Inflammatory macrophage (primary cell): Measurements from ENCODE around the gene TBL1X.
A peak's percentile ranks its signal among the peaks of the same experiment; 100 is the strongest.

Experiments used
- DNase-seq, 2 donors: peaks; one replicate each; pipeline ENCODE4 v3.0.0-alpha.2; 2020 to 2022

The TBL1X gene

GRCh38 chrX:9537781-9538180 lies 72.9 kb downstream of the TBL1X start:
- no peak for DNase-seq

GRCh38 chrX:9538544-9539045 lies 73.7 kb downstream of the TBL1X start:
- DNase-seq, result no peak

GRCh38 chrX:9539605-9540387 lies 74.9 kb downstream of the TBL1X start:
- no peak for DNase-seq

DNA sequence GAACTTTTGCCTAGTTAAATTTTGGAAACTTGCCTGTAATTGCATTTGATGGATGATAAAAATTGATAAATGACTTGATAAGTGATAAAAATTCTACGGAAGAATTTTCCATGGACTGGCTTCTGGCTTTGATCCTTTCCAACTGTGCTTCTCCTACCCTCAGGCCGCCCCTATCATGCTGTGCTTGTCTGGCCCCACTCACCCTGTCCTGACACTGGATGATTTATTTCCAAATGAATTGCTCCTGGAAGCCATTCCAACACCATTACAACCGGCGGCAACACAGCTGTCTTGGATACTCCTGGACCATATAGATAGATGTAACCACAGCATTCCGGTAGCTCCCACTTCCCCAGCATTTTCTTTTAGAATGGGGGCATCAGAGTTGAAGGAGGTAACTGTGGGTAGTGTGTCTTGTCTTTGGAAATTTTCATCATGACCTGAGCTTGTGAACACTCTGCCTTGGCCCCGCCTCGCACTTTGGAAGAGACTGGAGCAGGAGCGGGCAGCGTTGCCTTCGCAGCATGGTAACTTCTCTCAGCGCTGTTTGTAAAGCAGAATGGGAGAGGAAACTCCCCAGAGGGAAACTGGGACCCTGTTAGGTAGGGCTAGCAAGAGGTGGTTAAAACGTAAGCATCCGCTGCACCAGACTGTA lies 77.4 kb downstream of the TBL1X start:
- DNase-seq, result no peak

GRCh38 chrX:9542761-9543111 lies 77.9 kb downstream of the TBL1X start:
- no peak for DNase-seq

DNA sequence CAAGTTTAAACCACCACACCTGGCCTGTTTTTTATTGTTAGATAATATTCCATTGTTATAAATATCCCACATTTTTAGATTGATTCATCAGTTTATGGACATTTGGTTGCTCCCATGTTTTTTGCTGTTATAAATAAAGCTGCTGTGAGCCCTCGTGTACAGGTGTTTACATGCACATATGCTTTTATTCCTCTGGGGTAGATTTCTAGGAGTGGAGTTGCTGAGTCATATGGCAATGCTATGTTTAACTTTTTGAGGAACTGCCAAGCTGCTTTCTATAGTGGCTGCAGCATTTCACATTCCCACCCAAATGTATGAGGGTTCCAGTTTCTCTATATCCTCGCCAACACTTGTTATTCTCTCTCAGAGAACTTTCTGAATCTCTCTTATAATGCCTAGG lies 90.5 kb downstream of the TBL1X start:
- DNase-seq, result peak; percentile 24 to 34

DNA sequence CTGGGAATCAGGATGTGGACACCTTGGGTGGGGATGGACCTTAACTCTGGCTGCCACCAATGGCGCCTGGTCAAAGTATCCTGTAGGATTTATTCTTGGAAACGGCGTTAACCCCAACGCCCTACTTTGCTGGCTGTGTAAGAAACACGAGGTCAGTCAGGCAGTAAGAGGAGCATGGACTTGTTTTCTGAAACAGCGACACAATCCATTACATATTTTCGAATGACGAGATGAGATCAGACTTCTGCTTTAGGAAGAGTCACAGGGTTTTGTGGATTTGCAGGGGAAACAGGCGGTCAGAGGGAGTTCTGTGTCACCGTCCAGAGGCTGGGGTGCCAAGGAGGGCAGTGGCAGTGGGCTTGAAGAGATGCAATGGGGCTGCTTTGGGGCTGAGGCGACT lies 92.2 kb downstream of the TBL1X start:
- DNase-seq, result peak in 1 of 2 donors; percentile 21

GRCh38 chrX:9557521-9557920 lies 92.7 kb downstream of the TBL1X start:
- DNase-seq, result no peak

GRCh38 chrX:9558615-9559014 lies 93.8 kb downstream of the TBL1X start:
- no peak for DNase-seq

DNA sequence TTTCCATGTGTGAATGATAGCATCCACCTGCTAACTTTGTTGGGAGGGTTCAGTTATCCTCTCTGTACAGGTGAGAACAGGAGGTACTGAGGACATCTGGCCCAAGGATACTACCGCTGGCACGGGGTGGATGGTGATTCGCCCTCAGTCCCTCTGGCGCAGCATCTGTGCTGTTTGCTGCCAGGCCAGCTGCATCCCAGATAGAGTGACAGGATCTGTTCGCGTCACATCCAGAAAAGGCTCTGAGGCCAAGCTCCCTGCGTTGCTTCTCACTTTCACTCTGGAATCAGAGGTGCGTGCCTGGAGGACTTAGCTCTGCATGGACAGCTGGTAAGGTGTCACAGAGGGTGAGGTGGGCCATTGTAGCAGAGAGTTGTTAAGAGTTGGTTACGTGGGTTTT lies 95.4 kb downstream of the TBL1X start:
- DNase-seq, result no peak

DNA sequence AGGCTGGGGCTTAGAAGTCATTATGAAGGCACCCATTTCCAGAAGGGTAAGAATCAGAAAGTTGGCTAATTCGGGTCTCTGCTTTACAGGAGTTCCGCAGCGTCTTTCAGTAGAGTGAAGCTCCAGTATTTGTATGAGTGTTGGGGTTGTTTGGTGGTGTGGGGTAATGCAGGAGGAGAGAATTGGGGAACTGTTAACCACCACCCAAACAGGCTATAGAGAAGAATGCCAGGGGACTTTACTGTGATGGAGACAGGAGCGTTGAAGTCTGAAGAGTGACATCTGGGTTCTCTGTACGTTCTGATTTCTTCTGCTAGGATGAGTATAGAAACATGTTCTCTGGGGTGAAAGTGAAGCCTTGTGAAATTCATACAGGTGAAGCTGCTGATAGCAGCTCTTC lies 96.3 kb downstream of the TBL1X start:
- no peak for DNase-seq

DNA sequence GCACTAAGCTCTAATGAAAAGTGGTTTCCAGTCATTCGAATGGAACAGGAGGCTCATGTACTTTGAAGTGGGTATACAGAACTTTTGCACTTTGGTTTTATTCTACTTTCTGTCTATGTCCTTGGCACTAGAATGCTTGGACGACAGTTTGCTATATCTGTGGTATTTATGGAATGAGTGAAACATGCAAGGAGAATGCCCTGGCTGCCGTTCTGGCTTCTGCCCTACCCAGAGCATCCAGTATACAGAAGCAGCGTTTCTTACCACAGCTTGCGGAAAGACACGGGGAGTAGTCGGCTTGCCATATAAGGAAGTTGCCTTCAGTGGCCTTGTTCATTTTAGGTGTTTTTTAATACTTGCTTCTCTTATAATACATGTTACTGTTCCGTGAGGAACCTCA lies 98.0 kb downstream of the TBL1X start:
- DNase-seq, result no peak

DNA sequence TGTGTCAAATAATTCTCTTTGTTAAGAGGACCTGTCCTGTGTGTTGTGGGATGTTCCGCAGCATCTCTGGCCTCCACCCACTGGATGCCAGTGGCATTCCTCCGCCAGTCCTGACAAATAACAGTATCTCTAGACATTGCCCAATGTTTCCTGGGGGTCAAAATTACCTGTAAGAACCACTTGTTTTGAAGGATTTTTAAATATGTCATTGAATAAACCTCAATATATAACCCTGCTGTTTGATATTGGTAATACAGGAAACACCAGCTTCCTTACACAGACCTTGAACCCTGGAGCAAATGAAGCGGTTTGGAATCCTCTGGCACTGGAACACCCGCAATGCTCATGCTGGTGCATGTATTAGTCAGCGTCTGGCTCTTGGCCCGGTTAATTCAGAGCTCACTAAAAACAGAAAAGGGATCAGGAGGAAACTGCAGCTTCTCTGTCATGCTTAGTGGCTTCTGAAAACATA lies 101.3 kb downstream of the TBL1X start:
- DNase-seq, result peak in 1 of 2 donors; percentile 5

- no peak for DNase-seq
These were observed 105.0 kb downstream of the TBL1X start for GRCh38 chrX:9569876-9570301.

- DNase-seq, result no peak
These were observed 108.6 kb downstream of the TBL1X start for GRCh38 chrX:9573282-9574106.

GRCh38 chrX:9576059-9576458 lies 111.2 kb downstream of the TBL1X start:
- no peak for DNase-seq

GRCh38 chrX:9577555-9577954 lies 112.7 kb downstream of the TBL1X start:
- no peak for DNase-seq

DNA sequence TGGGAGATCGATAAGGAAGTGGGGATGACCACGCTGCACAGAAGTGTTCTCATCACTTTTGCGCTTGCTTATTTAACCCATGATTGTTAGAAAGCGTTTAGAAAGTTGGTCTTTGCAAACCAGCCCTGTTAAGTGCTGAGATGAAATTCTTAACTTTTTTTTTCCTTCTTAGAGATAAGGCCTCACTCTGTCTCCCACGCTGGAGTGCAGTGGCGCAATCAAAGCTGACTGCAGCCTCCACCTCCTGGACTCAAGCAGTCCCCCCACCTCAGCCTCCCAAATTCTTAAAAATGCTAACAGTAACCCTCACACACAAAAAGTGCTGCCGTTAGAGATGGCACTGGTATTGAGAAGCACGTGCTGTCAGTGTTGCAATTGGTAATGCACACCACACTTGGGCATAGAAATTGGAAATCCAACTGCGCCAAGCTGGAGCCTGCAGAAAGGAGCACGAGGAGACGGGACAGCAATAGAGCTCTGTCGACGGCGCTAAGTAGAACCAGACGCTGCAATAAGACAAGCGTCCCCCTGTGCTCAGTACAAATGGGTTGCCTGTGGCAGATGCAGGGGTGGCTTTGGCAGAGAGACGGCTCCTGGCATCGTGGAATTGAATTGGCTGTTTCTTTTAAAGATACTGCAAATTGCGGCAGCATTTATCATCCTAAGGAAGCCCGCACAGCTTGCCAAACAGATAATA lies 113.4 kb downstream of the TBL1X start:
- DNase-seq, result no peak

- no peak for DNase-seq
These were observed 117.0 kb downstream of the TBL1X start for GRCh38 chrX:9581771-9582385.

DNA sequence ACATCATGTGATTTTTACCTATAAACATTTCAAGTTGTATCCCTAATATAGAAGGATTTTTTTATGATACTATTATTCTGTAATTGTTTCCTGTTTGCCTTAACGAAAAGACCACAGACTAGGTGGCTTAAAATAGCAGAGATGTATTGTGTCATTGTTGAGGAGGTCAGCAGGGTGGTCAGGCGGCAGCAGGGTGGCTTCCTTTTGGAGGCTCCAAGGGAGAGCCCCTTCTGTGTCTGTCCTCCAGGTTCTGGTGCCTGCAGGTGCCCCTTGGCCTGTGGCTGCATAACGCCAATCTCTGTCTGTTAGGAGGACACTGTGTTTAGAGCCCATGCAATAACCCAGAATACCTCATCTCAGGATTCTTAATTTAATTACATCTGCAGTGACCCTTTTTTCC lies 118.1 kb downstream of the TBL1X start:
- no peak for DNase-seq

DNA sequence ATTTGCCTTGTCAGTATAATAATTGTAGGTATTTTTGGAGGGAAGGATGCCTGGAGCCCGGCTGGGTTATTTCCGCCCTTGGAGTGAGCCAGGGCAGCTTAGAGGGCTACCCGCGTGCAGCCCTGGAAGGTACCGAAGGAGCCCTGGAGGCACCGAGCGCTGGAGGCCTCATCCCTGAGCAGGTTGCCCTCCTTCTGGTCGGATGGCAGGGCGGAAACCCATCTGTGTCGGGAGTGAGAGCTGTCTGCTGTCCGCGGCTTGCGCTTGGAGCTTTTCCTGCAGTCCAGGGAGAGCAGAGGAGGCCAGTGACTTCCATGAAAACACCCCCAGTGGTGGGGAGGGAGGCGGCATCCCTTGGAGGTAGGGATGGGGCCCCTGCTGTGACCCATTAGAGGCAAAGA lies 122.1 kb downstream of the TBL1X start:
- no peak for DNase-seq

DNA sequence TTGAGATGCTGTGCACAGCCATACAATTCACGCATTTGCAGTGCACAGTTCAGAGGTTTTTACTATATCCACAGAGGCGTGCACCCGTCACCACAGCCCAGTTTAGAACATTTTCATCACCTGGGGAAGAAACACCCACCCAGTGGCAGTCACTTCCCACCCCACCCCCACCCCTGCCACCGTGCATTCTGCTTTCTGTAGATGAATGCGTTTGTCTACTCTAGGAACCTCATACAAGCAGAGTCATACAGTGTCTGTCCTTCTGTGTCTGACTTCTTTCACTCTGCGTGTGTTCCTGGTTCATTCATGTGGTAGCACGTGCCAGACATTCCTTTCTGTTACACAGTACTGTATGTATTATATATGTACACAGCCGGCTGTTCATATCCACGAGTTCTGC lies 122.8 kb downstream of the TBL1X start:
- no peak for DNase-seq
